Esophagus muscularis mucosa (tissue), 3 donors: ENCODE data around the gene TMPO.

Experiments
- POLR2A ChIP-seq: fragments of 450-650 bp; IDR thresholded peaks from one replicate; pipeline ENCODE4 v1.6.1; 2017; ENCODE audit warnings: antibody characterized with exemption, moderate library complexity, mild to moderate bottlenecking, low read depth
- POLR2AphosphoS5 ChIP-seq, 2 donors: sonication (generic); formaldehyde crosslinking; IDR thresholded peaks; one replicate each; pipeline ENCODE4 v1.6.1; 2017; ENCODE audit warnings: antibody characterized with exemption in 2 of 2
- TF ChIP-seq, protein P1 (sequence below), 3 experiments: fragments of 200-600 bp in 2 of 3; fragments of 450-650 bp in 1 of 3; sonication (generic) in 2 of 3; IDR thresholded peaks; one replicate each; pipeline ENCODE4 v1.5.1; 2017 to 2019; ENCODE audit warnings: antibody characterized with exemption in 3 of 3, mild to moderate bottlenecking in 2 of 3, moderate library complexity in 1 of 3

DNA sequence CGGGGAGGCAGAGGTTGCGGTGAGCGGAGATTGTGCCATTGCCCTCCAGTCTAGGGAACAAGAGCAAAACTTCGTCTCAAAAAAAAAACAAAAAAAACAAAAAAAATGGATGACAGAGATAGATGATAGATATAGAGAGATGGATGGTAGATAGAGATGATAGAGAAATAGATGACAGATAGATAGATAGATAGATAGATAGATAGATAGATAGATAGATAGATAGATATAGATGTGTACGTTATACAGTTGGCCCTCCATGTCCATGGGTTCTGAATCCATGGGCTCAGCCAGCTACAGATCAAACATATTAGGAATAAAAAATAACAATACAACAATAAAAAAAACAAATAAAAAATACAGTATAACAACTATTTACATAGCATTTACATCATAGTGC lies 65.3 kb downstream of the TMPO start:
- TF ChIP-seq POLR2A (no peak), POLR2AphosphoS5 (IDR thresholded peaks at IDR 0.05) (no peak)
- TF ChIP-seq, protein P1, sequence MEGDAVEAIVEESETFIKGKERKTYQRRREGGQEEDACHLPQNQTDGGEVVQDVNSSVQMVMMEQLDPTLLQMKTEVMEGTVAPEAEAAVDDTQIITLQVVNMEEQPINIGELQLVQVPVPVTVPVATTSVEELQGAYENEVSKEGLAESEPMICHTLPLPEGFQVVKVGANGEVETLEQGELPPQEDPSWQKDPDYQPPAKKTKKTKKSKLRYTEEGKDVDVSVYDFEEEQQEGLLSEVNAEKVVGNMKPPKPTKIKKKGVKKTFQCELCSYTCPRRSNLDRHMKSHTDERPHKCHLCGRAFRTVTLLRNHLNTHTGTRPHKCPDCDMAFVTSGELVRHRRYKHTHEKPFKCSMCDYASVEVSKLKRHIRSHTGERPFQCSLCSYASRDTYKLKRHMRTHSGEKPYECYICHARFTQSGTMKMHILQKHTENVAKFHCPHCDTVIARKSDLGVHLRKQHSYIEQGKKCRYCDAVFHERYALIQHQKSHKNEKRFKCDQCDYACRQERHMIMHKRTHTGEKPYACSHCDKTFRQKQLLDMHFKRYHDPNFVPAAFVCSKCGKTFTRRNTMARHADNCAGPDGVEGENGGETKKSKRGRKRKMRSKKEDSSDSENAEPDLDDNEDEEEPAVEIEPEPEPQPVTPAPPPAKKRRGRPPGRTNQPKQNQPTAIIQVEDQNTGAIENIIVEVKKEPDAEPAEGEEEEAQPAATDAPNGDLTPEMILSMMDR (IDR thresholded peaks at IDR 0.05): no peak
